GM12864 (cell line): Measurements from ENCODE around the gene B4GALT4.

Experiments
- DNase-seq: peaks from one replicate; pipeline ENCODE4 v3.0.0-alpha.2; 2011; ENCODE audit warnings: low read depth
- H3K4me3 ChIP-seq: 2 replicates; pipeline ENCODE4 v1.5.1; 2011; ENCODE audit warnings: mild to moderate bottlenecking, low read depth, low read length, control low read depth
- CTCF ChIP-seq: IDR thresholded peaks from 2 replicates; pipeline ENCODE4 v1.5.1; 2011; ENCODE audit warnings: low read depth, mild to moderate bottlenecking, moderate library complexity, low read length, control low read depth, inconsistent platforms; ENCODE audit errors: missing control alignments

Gene B4GALT4

GRCh38 chr3:119261055-119261454, 20.4 kb upstream of the B4GALT4 start:
- no peak for TF ChIP-seq CTCF
- H3K4me3 ChIP-seq = no peak overlapping the region
- no peak for DNase-seq

GRCh38 chr3:119259821-119260220, 19.1 kb upstream of the B4GALT4 start:
- no peak for TF ChIP-seq CTCF
- no peak overlapping the region for H3K4me3 ChIP-seq
- no peak for DNase-seq

GRCh38 chr3:119258915-119259314, 18.2 kb upstream of the B4GALT4 start:
- H3K4me3 ChIP-seq = no peak overlapping the region
- DNase-seq = peak; percentile 41
- TF ChIP-seq CTCF = no peak

GRCh38 chr3:119257654-119258410, 17.2 kb upstream of the B4GALT4 start:
- no peak for TF ChIP-seq CTCF
- DNase-seq = peak; percentile 54
- H3K4me3 ChIP-seq = no peak overlapping the region

GRCh38 chr3:119257111-119257510, 16.4 kb upstream of the B4GALT4 start:
- no peak overlapping the region for H3K4me3 ChIP-seq
- DNase-seq = no peak
- TF ChIP-seq CTCF = no peak

GRCh38 chr3:119255214-119255613, 14.5 kb upstream of the B4GALT4 start:
- TF ChIP-seq CTCF = no peak
- H3K4me3 ChIP-seq = no peak overlapping the region
- no peak for DNase-seq

- no peak for DNase-seq
- H3K4me3 ChIP-seq = no peak overlapping the region
- no peak for TF ChIP-seq CTCF
These were observed 5.1 kb upstream of the B4GALT4 start for GRCh38 chr3:119245778-119246177.
